ENCODE data around the gene CYP8B1.
A peak's percentile ranks its signal among the peaks of the same experiment; 100 is the strongest.
"Not testable (repeated sequence)": the region's sequence is repeated elsewhere in the genome, so short reads cannot be mapped to it uniquely, and the experiment has no call there.

The CYP8B1 gene

GRCh38 chr3:42886294-42886822, 10.7 kb upstream of the CYP8B1 start:
- no peak for DNase-seq (ENCODE audit: low read depth in 2 of 2)

GRCh38 chr3:42884324-42884723, 8.6 kb upstream of the CYP8B1 start:
- DNase-seq (ENCODE audit: low read depth in 2 of 2), result no peak

DNA sequence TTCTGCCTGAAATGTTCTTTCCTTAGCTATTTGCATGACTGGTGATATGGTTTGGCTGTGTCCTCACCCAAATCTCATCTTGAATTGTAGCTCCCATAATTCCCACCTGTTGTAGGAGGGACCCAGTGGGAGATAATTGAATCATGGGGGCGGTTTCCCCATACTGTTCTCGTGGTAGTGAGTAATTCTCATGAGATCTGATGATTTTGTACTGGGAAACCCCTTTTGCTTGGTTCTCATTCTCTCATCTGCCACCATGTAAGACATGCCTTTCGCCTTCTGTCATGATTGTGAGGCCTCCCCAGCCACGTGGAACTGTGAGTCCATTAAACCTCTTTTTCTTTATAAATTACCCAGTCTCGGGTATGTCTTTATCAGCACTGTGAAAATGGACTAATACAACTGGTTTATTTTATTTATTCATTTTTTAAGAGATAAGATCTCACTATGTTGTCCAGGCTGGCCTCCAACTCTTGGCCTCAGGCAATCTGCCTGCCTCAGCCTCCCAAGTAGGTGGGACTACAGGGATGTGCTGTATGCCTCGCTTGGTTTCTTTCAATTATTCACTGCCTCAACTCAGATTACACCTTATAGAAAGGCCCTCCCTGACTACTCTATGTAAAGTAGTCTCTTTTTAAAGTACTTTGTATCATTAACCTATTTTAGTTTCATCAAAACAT, 7.7 kb upstream of the CYP8B1 start:
- DNase-seq (ENCODE audit: low read depth in 2 of 2), result not testable (repeated sequence)

DNA sequence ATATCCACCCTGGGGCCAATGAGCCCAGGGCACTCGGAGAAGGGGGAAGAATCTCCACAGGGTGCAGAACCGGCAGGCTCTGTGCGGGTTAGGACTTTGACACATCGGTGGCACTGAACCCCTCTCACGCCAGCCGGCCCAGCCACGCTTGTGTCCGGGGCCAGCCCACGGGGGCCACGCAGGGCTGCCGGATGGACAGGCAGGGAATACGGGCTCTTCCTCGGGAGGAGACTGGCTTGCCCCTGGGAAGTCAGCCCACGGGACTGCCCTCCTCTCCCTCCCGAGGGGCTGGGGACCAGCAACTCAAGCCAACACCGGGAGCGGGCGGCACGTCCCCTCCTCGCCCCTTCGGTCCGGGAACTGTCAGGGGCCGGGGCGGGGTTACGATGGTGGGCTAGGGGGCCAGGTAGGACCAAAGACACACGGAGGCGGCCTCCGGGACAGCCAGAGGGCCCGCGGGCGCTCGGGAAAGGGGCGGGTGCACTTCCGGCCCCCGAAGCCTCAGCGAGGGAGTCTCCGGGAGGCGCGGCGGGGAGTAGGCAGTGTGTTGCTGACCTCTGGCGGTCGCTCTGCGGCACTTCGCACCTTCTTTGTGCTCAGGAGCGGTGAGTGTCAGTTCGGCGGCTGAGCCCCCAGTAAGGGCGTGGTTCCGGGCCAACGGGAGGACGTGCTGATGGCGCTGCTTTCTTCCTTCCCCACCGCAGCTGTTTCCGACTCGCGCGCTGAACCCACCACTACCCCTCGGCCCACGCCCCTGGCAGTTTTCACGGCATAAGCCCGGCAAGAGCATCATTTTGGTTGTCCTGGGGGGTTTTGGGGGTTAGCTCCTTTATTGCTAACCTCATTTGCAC, 5.1 kb upstream of the CYP8B1 start:
- peak; percentile 73 to 84 for DNase-seq (ENCODE audit: low read depth in 2 of 2)

GRCh38 chr3:42880183-42880582, 4.5 kb upstream of the CYP8B1 start:
- no peak for DNase-seq (ENCODE audit: low read depth in 2 of 2)

DNA sequence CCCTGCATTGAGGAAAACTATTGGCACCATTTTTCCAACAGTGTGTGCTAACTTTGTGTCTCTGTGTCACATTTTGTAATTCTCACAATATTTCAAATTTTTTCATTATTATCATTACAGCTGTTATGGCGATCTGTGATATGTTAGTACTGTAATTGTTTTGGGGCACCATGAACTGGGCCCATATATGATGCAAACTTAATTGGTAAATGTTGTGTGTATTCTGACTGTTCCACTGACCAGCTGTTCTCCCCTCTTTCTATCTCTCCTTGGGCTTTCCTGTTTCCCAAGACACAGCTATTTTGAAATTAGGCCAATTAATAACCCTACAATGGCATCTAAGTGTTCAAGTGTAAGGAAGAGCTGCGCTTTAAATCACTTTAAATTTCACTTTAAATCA, 2.2 kb upstream of the CYP8B1 start:
- DNase-seq (ENCODE audit: low read depth in 2 of 2), result no peak

DNA sequence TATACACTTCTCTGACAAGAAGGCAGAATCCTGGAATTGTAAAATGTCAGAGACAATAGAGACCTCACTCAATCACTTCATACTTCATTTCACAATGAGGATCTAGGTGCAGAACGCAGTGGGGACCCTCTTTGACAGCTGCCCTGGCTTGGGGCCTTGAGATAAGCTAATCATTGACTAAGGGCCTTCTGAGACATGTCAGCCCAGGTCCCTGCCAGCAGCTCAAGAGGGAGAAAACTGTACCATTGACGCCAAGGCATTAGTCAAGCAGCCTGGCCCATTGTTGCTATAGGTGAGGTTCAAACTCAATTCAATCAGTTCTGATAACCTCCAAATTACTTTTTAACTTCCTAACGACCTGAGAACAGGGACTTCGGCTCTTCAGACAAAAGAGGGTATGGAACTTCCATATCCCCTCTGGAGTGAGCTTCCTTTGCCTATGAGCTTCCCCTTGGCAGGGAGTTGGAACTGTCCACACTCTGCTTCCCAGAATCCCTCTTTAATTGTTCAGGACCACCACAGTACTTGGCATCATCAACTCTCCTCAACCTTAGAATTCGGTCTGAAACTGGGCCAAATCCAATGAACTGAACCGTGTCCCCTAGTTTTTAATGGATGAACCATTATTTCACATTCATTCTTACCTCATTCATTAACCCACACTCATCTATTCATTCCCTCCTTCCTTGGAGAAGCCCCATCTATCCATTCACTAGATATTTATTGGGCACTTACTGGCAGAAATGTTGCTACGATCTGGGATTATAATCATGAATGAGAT, 1.5 kb upstream of the CYP8B1 start:
- DNase-seq (ENCODE audit: low read depth in 2 of 2), result no peak

GRCh38 chr3:42876401-42876800, 722 bp upstream of the CYP8B1 start:
- no peak for DNase-seq (ENCODE audit: low read depth in 2 of 2)

DNA sequence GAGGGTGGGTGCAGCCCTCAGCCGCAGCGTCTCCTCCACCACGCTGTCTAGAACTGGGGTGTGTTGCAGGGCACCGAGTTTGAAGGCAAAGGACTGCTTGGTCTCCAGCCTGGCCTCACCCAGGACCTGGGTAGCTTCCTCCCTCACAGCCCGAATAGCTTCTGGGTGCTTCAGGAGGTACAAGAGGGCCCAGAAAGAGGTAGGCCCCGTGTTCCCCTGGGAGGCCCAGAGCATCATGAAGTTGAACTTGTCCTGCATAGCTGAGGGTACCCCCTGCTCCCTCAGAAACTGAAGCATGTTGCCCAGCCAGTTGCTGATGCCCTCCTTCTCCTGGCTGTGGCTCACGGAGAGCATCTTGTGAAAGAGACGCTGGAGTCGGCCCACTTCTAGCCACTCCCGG, 930 bp downstream of the CYP8B1 start:
- no peak for DNase-seq (ENCODE audit: low read depth in 2 of 2)

GRCh38 chr3:42873221-42873982, 2.3 kb downstream of the CYP8B1 start:
- no peak for DNase-seq (ENCODE audit: low read depth in 2 of 2)

DNA sequence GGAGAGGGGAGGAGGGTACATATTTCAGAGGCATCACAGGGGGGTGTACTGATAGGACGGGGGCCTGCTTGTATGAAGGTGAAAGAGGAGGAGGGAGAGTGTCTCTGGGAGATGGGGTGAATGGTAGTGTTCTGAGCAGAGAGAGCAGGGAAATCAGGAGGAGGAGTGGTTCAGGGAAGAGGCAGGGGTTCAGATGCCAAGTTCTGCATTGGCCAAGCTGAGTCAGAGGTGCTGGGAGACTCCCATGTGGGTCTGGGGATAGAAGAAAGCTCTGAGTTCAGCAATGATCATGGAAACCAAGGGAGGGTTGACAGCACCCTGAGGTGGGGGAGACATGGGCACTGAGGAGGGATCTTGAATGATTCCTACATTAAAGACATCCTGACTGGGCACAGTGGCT, 3.0 kb downstream of the CYP8B1 start:
- DNase-seq (ENCODE audit: low read depth in 2 of 2), result no peak

GRCh38 chr3:42871592-42872196, 4.0 kb downstream of the CYP8B1 start:
- DNase-seq (ENCODE audit: low read depth in 2 of 2), result no peak

DNA sequence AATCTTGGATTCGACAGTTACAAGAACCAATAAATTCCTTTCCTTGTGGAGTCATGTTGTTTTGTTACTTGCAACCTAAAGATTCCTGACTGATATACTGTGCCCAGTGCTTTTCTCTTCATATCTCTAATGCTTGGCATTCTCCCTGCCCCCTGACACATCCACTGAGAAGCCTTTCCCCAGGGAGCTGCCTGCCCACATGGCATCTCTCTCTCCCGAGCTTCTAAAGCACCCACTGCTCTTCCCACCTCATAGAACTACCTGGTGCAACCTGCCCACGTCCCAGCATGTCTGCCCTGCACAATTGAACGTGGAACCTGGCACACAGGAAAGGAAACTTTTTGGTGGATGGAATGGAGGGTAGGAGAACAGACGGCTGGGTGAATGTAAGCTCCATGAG, 6.8 kb downstream of the CYP8B1 start:
- no peak for DNase-seq (ENCODE audit: low read depth in 2 of 2)

- DNase-seq (ENCODE audit: low read depth in 2 of 2), result no peak
Measured at GRCh38 chr3:42867138-42867537, 8.5 kb downstream of the CYP8B1 start.

DNA sequence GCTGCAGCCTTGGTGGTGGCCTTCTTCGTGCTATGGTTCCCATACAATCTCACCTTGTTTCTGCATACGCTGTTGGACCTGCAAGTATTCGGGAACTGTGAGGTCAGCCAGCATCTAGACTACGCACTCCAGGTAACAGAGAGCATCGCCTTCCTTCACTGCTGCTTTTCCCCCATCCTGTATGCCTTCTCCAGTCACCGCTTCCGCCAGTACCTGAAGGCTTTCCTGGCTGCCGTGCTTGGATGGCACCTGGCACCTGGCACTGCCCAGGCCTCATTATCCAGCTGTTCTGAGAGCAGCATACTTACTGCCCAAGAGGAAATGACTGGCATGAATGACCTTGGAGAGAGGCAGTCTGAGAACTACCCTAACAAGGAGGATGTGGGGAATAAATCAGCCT, 10.4 kb downstream of the CYP8B1 start:
- DNase-seq (ENCODE audit: low read depth in 2 of 2), result no peak

DNA sequence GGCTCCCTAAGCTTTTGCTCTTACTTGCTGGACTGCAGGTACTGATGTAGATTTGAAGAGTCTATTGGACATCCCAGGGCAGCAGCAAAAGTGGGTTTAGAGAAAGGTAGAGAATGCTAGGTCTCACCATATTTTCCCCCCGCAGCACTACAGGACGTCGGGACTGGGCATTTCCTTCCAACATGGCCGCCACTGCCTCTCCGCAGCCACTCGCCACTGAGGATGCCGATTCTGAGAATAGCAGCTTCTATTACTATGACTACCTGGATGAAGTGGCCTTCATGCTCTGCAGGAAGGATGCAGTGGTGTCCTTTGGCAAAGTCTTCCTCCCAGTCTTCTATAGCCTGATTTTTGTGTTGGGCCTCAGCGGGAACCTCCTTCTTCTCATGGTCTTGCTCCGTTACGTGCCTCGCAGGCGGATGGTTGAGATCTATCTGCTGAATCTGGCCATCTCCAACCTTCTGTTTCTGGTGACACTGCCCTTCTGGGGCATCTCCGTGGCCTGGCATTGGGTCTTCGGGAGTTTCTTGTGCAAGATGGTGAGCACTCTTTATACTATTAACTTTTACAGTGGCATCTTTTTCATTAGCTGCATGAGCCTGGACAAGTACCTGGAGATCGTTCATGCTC, 11.2 kb downstream of the CYP8B1 start:
- no peak for DNase-seq (ENCODE audit: low read depth in 2 of 2)

DNA sequence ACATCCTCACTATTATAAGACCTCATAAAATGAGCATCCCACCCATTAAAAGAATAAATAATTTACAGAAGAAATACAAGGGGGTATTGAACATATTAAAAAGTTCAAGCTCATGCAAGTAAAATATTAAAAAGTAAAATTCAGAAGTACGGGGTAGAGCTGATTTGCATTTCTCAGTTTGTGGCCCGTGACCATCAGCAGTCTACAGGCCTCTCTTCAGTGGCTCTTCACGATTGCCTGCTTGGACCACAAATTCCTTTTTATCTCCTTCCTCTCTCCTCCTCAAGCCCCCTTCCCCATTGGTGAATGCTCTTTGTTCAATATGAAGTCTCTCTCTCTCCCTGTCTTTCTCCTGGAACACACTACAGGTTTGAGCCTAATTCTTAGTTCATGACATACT, 19.1 kb downstream of the CYP8B1 start:
- no peak for DNase-seq (ENCODE audit: low read depth in 2 of 2)

- no peak for DNase-seq (ENCODE audit: low read depth in 2 of 2)
Measured at GRCh38 chr3:42855547-42856380, 19.9 kb downstream of the CYP8B1 start.

GRCh38 chr3:42855219-42855546, 20.5 kb downstream of the CYP8B1 start:
- DNase-seq (ENCODE audit: low read depth in 2 of 2), result no peak

- no peak for DNase-seq (ENCODE audit: low read depth in 2 of 2)
Measured at GRCh38 chr3:42853739-42854302, 21.9 kb downstream of the CYP8B1 start.
